Smooth muscle cell (in vitro differentiated cells): ENCODE data around the gene TCP11. TPM values are rescaled to one million over a fixed set of nuclear protein-coding genes. Genes with fewer than 3 reads are reported as not detected.

Experiments
- DNase-seq: peaks from one replicate; lab custom pipeline; 2025; ENCODE audit not compliant: unreplicated experiment; lab: John Stamatoyannopoulos, UW
- H2AFZ ChIP-seq: fragments of 200-600 bp; sonication (generic); 2 replicates; pipeline ENCODE4 v1.6.0; 2016; ENCODE audit warnings: antibody characterized with exemption, low read depth, mild to moderate bottlenecking
- H3F3A ChIP-seq: fragments of 200-600 bp; sonication (generic); 2 replicates; pipeline ENCODE4 v1.6.0; 2017; ENCODE audit warnings: antibody characterized with exemption, low read depth
- H3K27ac ChIP-seq: fragments of 200-600 bp; sonication (generic); 2 replicates; pipeline ENCODE4 v1.5.1; 2016; ENCODE audit warnings: low read depth, mild to moderate bottlenecking
- H3K27me3 ChIP-seq: fragments of 200-600 bp; sonication (generic); 2 replicates; pipeline ENCODE4 v1.6.1; 2016; ENCODE audit warnings: low read depth, mild to moderate bottlenecking
- H3K36me3 ChIP-seq: fragments of 200-600 bp; sonication (generic); 2 replicates; pipeline ENCODE4 v1.5.1; 2016; ENCODE audit warnings: low read depth
- H3K4me1 ChIP-seq: fragments of 200-600 bp; sonication (generic); 2 replicates; pipeline ENCODE4 v1.5.1; 2016; ENCODE audit warnings: low read depth
- H3K4me2 ChIP-seq: fragments of 200-600 bp; sonication (generic); 2 replicates; pipeline ENCODE4 v1.6.0; 2016; ENCODE audit warnings: mild to moderate bottlenecking
- H3K4me3 ChIP-seq: fragments of 200-600 bp; sonication (generic); 2 replicates; pipeline ENCODE4 v1.5.1; 2016; ENCODE audit warnings: mild to moderate bottlenecking
- H3K79me2 ChIP-seq: fragments of 200-600 bp; sonication (generic); 2 replicates; pipeline ENCODE4 v1.6.0; 2016; ENCODE audit warnings: low read depth, mild to moderate bottlenecking
- H3K9ac ChIP-seq: fragments of 200-600 bp; sonication (generic); 2 replicates; pipeline ENCODE4 v1.6.0; 2016; ENCODE audit warnings: low read depth
- H3K9me3 ChIP-seq: fragments of 200-600 bp; sonication (generic); replicated peaks from 2 replicates; pipeline ENCODE4 v1.5.1; 2016; ENCODE audit warnings: low read depth
- H4K20me1 ChIP-seq: fragments of 200-600 bp; sonication (generic); 2 replicates; pipeline ENCODE4 v1.6.0; 2016; ENCODE audit warnings: low read depth
- CTCF ChIP-seq: fragments of 200-600 bp; sonication (generic); IDR thresholded peaks from 2 replicates; pipeline ENCODE4 v1.5.1; 2017; ENCODE audit warnings: borderline replicate concordance, mild to moderate bottlenecking, antibody characterized with exemption; ENCODE audit not compliant: insufficient read depth, poor library complexity, severe bottlenecking
- WGBS: methylation state at CpG from one replicate; pipeline ENCODE4 v1.1.7; 2016; ENCODE audit warnings: low lambda C conversion rate; 5-methylcytosine and 5-hydroxymethylcytosine counted together
- polyA plus RNA-seq: library from polyadenylated mRNA; unstranded; fragments of >200 nt; fragmentation: Nextera tagmentation; extraction: Ambion mirVana; gene quantifications from 2 replicates; pipeline ENCODE4 v1.2.1, GENCODE V29; 2016
- total RNA-seq: library from RNA; depleted of rRNA; stranded (reverse); fragments of >200 nt; gene quantifications from 2 replicates; pipeline ENCODE4 v1.2.3, GENCODE V29; 2014

Gene TCP11
- total and polyA plus RNA-seq, 2 experiments from 2014 or later = 0.64 TPM; not detected in 1

- Histone ChIP-seq H3K9me3 (no peaks in the 10 kb centered on the region), H3K4me1 (no peaks in the 10 kb centered on the region), H2AFZ (no peak overlapping the region), H3K4me2 (no peak overlapping the region), H3K27me3 (no peaks in the 10 kb centered on the region), H3K36me3 (no peaks in the 10 kb centered on the region), H3K9ac (no peak overlapping the region), H4K20me1 (no peaks in the 10 kb centered on the region), H3K27ac (no peak overlapping the region), H3K79me2 (no peaks in the 10 kb centered on the region), H3F3A (no peaks in the 10 kb centered on the region), H3K4me3 (no peak overlapping the region)
- WGBS = 66% methylated on average over 3 of the region's 3 CpGs
- no peak for TF ChIP-seq CTCF
- DNase-seq = no peak
Observed at GRCh38 chr6:35128496-35128895, 12.6 kb downstream of the TCP11 start.

GRCh38 chr6:35128042-35128441 is 13.1 kb downstream of the TCP11 start:
- H3K4me1 ChIP-seq = no peaks in the 10 kb centered on the region
- no peaks in the 10 kb centered on the region for H4K20me1 ChIP-seq
- H3K4me3 ChIP-seq = no peak overlapping the region
- H3K27me3 ChIP-seq = no peaks in the 10 kb centered on the region
- no peak overlapping the region for H3K27ac ChIP-seq
- no peak for TF ChIP-seq CTCF
- no peak overlapping the region for H3K9ac ChIP-seq
- WGBS = 81% methylated on average over 4 of the region's 4 CpGs
- H3F3A ChIP-seq = no peaks in the 10 kb centered on the region
- H3K4me2 ChIP-seq = no peak overlapping the region
- no peaks in the 10 kb centered on the region for H3K79me2 ChIP-seq
- H2AFZ ChIP-seq = peak overlapping the region; percentile 40
- H3K9me3 ChIP-seq = no peaks in the 10 kb centered on the region
- DNase-seq = no peak
- H3K36me3 ChIP-seq = no peaks in the 10 kb centered on the region

GRCh38 chr6:35124356-35124755 is 16.8 kb downstream of the TCP11 start:
- DNase-seq = no peak
- no peak overlapping the region for H3K9ac ChIP-seq
- H3K36me3 ChIP-seq = no peaks in the 10 kb centered on the region
- no peaks in the 10 kb centered on the region for H3K4me1 ChIP-seq
- no peaks in the 10 kb centered on the region for H3F3A ChIP-seq
- no peak overlapping the region for H3K4me2 ChIP-seq
- no peaks in the 10 kb centered on the region for H4K20me1 ChIP-seq
- no peak overlapping the region for H3K4me3 ChIP-seq
- no peaks in the 10 kb centered on the region for H3K27me3 ChIP-seq
- TF ChIP-seq CTCF = no peak
- H3K79me2 ChIP-seq = no peaks in the 10 kb centered on the region
- H2AFZ ChIP-seq = no peak overlapping the region
- H3K9me3 ChIP-seq = no peaks in the 10 kb centered on the region
- 97% methylated on average over 1 of the region's 1 CpG for WGBS
- H3K27ac ChIP-seq = no peak overlapping the region

GRCh38 chr6:35120746-35121145 is 20.4 kb downstream of the TCP11 start:
- H4K20me1 ChIP-seq = no peaks in the 10 kb centered on the region
- no peak for TF ChIP-seq CTCF
- no peak overlapping the region for H3K4me3 ChIP-seq
- no peaks in the 10 kb centered on the region for H3K4me1 ChIP-seq
- DNase-seq = no peak
- H3K4me2 ChIP-seq = no peak overlapping the region
- H3K36me3 ChIP-seq = no peaks in the 10 kb centered on the region
- no peaks in the 10 kb centered on the region for H3K79me2 ChIP-seq
- H3F3A ChIP-seq = no peaks in the 10 kb centered on the region
- H3K27ac ChIP-seq = no peak overlapping the region
- no peak overlapping the region for H3K9ac ChIP-seq
- 79% methylated on average over 2 of the region's 2 CpGs for WGBS
- H3K9me3 ChIP-seq = no peaks in the 10 kb centered on the region
- no peaks in the 10 kb centered on the region for H3K27me3 ChIP-seq
- H2AFZ ChIP-seq = no peak overlapping the region
